Breast epithelium (tissue), 3 donors: ENCODE data around the gene LRRC4C.

Source experiments
- POLR2A ChIP-seq: fragments of 450-650 bp; IDR thresholded peaks from one replicate; pipeline ENCODE4 v1.6.1; 2016; ENCODE audit warnings: antibody characterized with exemption, mild to moderate bottlenecking, moderate library complexity
- POLR2AphosphoS5 ChIP-seq, 3 donors: sonication (generic); formaldehyde crosslinking; IDR thresholded peaks; one replicate each; pipeline ENCODE4 v1.6.1; 2017; ENCODE audit warnings: antibody characterized with exemption in 3 of 3
- TF ChIP-seq, protein P1 (sequence below), 3 donors: fragments of 450-650 bp; IDR thresholded peaks; one replicate each; pipeline ENCODE4 v1.5.1; 2016 to 2017; ENCODE audit warnings: antibody characterized with exemption in 3 of 3, mild to moderate bottlenecking in 3 of 3, moderate library complexity in 3 of 3

DNA sequence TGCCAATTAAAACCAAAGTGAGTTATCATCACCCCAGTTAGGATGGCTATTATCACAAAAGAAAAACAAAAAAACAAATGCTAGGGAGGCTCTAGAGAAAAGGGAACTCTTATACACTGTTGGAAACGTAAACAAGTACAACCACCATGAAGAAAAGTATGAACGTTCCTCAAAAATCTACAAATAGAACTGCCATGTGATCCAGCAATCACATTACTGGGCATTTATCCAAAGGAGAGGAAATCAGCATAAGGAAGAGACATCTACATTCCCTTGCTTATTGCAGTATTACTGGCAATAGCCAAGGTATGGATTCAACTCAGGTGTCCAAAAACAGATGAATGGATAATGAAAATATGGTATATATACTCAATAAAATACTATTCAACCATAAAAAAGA, 1145.1 kb downstream of the LRRC4C start:
- TF ChIP-seq, protein P1, sequence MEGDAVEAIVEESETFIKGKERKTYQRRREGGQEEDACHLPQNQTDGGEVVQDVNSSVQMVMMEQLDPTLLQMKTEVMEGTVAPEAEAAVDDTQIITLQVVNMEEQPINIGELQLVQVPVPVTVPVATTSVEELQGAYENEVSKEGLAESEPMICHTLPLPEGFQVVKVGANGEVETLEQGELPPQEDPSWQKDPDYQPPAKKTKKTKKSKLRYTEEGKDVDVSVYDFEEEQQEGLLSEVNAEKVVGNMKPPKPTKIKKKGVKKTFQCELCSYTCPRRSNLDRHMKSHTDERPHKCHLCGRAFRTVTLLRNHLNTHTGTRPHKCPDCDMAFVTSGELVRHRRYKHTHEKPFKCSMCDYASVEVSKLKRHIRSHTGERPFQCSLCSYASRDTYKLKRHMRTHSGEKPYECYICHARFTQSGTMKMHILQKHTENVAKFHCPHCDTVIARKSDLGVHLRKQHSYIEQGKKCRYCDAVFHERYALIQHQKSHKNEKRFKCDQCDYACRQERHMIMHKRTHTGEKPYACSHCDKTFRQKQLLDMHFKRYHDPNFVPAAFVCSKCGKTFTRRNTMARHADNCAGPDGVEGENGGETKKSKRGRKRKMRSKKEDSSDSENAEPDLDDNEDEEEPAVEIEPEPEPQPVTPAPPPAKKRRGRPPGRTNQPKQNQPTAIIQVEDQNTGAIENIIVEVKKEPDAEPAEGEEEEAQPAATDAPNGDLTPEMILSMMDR (IDR thresholded peaks at IDR 0.05): no peak
- TF ChIP-seq POLR2AphosphoS5 (IDR thresholded peaks at IDR 0.05) (no peak), POLR2A (no peak)
